ENCODE measurements around the gene YARS1. TPM values are rescaled to one million over a fixed set of nuclear protein-coding genes. Genes with fewer than 3 reads are reported as not detected.

Gene YARS1
- total RNA-seq: 205 TPM

GRCh38 chr1:32817159-32817814, at the start of gene YARS1, which contains the start of gene S100PBP:
Gene YARS1, minus strand, starts transcription at chr1:32817358. Its CDS starts 114 bp downstream, at chr1:32817244.
Gene S100PBP, plus strand, starts transcription at chr1:32817653. Its CDS starts 8,447 bp downstream, at chr1:32826100.
- DNase-seq (ENCODE audit: low spot score): peak; percentile 100

GRCh38 chr1:32865639-32866405, 48.7 kb upstream of the YARS1 start:
- no peak for DNase-seq (ENCODE audit: low spot score)

- no peak for DNase-seq (ENCODE audit: low spot score)
These were observed 47.3 kb upstream of the YARS1 start for GRCh38 chr1:32864375-32865019.

GRCh38 chr1:32863881-32864245, 46.7 kb upstream of the YARS1 start:
- DNase-seq (ENCODE audit: low spot score): no peak

GRCh38 chr1:32863218-32863880, 46.2 kb upstream of the YARS1 start:
- DNase-seq (ENCODE audit: low spot score): no peak

GRCh38 chr1:32861904-32862695, 44.9 kb upstream of the YARS1 start:
- DNase-seq (ENCODE audit: low spot score): no peak

- DNase-seq (ENCODE audit: low spot score): no peak
These were observed 43.4 kb upstream of the YARS1 start for GRCh38 chr1:32860566-32860965.

GRCh38 chr1:32859915-32860314, 42.8 kb upstream of the YARS1 start:
- no peak for DNase-seq (ENCODE audit: low spot score)

GRCh38 chr1:32858791-32859190, 41.6 kb upstream of the YARS1 start:
- no peak for DNase-seq (ENCODE audit: low spot score)

GRCh38 chr1:32858136-32858535, 41.0 kb upstream of the YARS1 start:
- no peak for DNase-seq (ENCODE audit: low spot score)

- DNase-seq (ENCODE audit: low spot score): no peak
These were observed 38.9 kb upstream of the YARS1 start for GRCh38 chr1:32855861-32856617.

GRCh38 chr1:32848354-32849063, 31.4 kb upstream of the YARS1 start:
- DNase-seq (ENCODE audit: low spot score): no peak

GRCh38 chr1:32831878-32832277, 14.7 kb upstream of the YARS1 start:
- DNase-seq (ENCODE audit: low spot score): no peak

- no peak for DNase-seq (ENCODE audit: low spot score)
These were observed 13.1 kb upstream of the YARS1 start for GRCh38 chr1:32830092-32830852.

- no peak for DNase-seq (ENCODE audit: low spot score)
These were observed 11.2 kb upstream of the YARS1 start for GRCh38 chr1:32828341-32828740.

GRCh38 chr1:32825181-32825580, 8.0 kb upstream of the YARS1 start:
- DNase-seq (ENCODE audit: low spot score): no peak

- no peak for DNase-seq (ENCODE audit: low spot score)
These were observed 1.8 kb upstream of the YARS1 start for GRCh38 chr1:32818804-32819541.

Measured in ureter (tissue), 1 donor.